Measurements from ENCODE around the gene IZUMO2.
"Not testable (repeated sequence)": the region's sequence is repeated elsewhere in the genome, so short reads cannot be mapped to it uniquely, and the experiment has no call there.

Gene IZUMO2

GRCh38 chr19:50181121-50181520 is 18.0 kb upstream of the IZUMO2 start:
- no peak for DNase-seq

- no peak for DNase-seq
These were observed 15.9 kb upstream of the IZUMO2 start for GRCh38 chr19:50178859-50179537.

GRCh38 chr19:50178320-50178719 is 15.2 kb upstream of the IZUMO2 start:
- DNase-seq: no peak

- DNase-seq: no peak
These were observed 13.7 kb upstream of the IZUMO2 start for GRCh38 chr19:50176775-50177174.

GRCh38 chr19:50175924-50176323 is 12.8 kb upstream of the IZUMO2 start:
- no peak for DNase-seq

GRCh38 chr19:50174100-50174793 is 11.2 kb upstream of the IZUMO2 start:
- DNase-seq: no peak

- no peak for DNase-seq
These were observed 10.0 kb upstream of the IZUMO2 start for GRCh38 chr19:50173127-50173526.

GRCh38 chr19:50172726-50173125 is 9.6 kb upstream of the IZUMO2 start:
- DNase-seq: no peak

GRCh38 chr19:50171752-50172151 is 8.7 kb upstream of the IZUMO2 start:
- DNase-seq: no peak

- DNase-seq: no peak
These were observed 4.2 kb upstream of the IZUMO2 start for GRCh38 chr19:50167314-50167721.

- no peak for DNase-seq
These were observed 4.0 kb downstream of the IZUMO2 start for GRCh38 chr19:50159078-50159477.

- no peak for DNase-seq
These were observed 4.5 kb downstream of the IZUMO2 start for GRCh38 chr19:50158577-50158976.

GRCh38 chr19:50155520-50156109 is 7.5 kb downstream of the IZUMO2 start:
- DNase-seq: no peak

GRCh38 chr19:50154529-50154928 is 8.6 kb downstream of the IZUMO2 start:
- no peak for DNase-seq

GRCh38 chr19:50152578-50152977 is 10.5 kb downstream of the IZUMO2 start:
- no peak for DNase-seq

- no peak for DNase-seq
These were observed 14.6 kb downstream of the IZUMO2 start for GRCh38 chr19:50148528-50148927.

- DNase-seq: no peak
These were observed 15.3 kb downstream of the IZUMO2 start for GRCh38 chr19:50147462-50148423.

GRCh38 chr19:50141921-50142320 is 21.2 kb downstream of the IZUMO2 start:
- not testable (repeated sequence) for DNase-seq

GRCh38 chr19:50140118-50140845 is 22.8 kb downstream of the IZUMO2 start:
- DNase-seq: not testable (repeated sequence)

- not testable (repeated sequence) for DNase-seq
These were observed 26.3 kb downstream of the IZUMO2 start for GRCh38 chr19:50136603-50137365.

GRCh38 chr19:50135856-50136602 is 27.1 kb downstream of the IZUMO2 start:
- not testable (repeated sequence) for DNase-seq

Data from NCI-H2081 treated with DMSO at 0.1 percent for 48 hours (cell line).